ENCODE measurements around the gene RNF212B. TPM values are rescaled to one million over a fixed set of nuclear protein-coding genes. Genes with fewer than 3 reads are reported as not detected.
"Not testable (repeated sequence)": the region's sequence is repeated elsewhere in the genome, so short reads cannot be mapped to it uniquely, and the experiment has no call there.

Gene RNF212B
- total and polyA plus RNA-seq, 10 of the 15 experiments (the other 5 are each of a cell fraction or from before 2014, with no cell fraction given), result not detected

DNA sequence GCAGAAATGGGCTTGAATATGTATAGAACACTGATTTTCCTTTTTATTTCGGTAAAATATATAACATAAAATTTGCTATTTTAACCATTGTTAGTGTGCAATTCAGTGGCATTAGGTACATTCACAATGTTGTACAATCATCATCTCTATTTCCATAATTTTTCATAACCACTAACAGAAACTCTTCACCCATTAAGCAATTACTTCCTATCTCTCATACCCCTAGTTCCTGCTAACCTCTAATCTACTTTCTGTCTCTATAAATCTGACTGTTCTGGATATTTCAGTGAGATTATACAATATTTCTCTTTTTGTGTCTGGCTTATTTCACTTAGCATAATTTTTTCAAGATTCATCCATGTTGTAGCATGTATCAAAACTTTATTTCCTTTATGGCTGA, 8.9 kb upstream of the RNF212B start:
- no peaks in the 10 kb centered on the region for H3K9me3 ChIP-seq (replicated peaks; ENCODE audit: control insufficient read depth, insufficient read depth, low read length)
- ChIA-PET POLR2A (no interaction called here), SMC1A (ENCODE audit: uncharacterized antibody, unreplicated experiment) (no interaction called here), CTCF (no interaction called here), RAD21 (ENCODE audit: unreplicated experiment) (no interaction called here)
- DNase-seq (ENCODE audit: low read depth, low spot score) (no peak), FAIRE-seq (no peak), ATAC-seq (no peak)
- no TSS peak for BruUV-seq (replicated peaks)
- intact Hi-C loops (cut with micrococcal nuclease; ENCODE audit: unreplicated experiment), result no loop called here
- H2AFZ ChIP-seq (ENCODE audit: control insufficient read depth, low read depth, low read length), result no peak overlapping the region
- no peak overlapping the region for H3K4me3 ChIP-seq
- WGBS (ENCODE audit: insufficient coverage, insufficient replicate concordance, low lambda C conversion rate, missing lambda C conversion rate), result 0% methylated on average over 1 of the region's 1 CpG
- in situ Hi-C loops (cut with MboI), result no loop called here
- no peaks in the 10 kb centered on the region for H3K27me3 ChIP-seq (replicated peaks in 1 of 2; ENCODE audit: control insufficient read depth in 2 of 2, insufficient read depth in 2 of 2, low read length in 1 of 2)
- no peaks in the 10 kb centered on the region for H3K36me3 ChIP-seq (ENCODE audit: control insufficient read depth in 2 of 2, insufficient read depth in 2 of 2, low read length in 1 of 2)
- no peak overlapping the region for H3K27ac ChIP-seq (ENCODE audit: control insufficient read depth, insufficient read depth)
- H3K9ac ChIP-seq (ENCODE audit: control insufficient read depth, insufficient read depth, low read length), result no peak overlapping the region
- no peak overlapping the region for H3K4me2 ChIP-seq (ENCODE audit: control insufficient read depth, insufficient read depth)
- TF ChIP-seq RAD51 (IDR thresholded peaks at IDR 0.05), result no peak
- TF ChIP-seq SUZ12 (IDR thresholded peaks at IDR 0.05; ENCODE audit: unreplicated experiment), result no peak
- TF ChIP-seq KDM1A (IDR thresholded peaks at IDR 0.05; ENCODE audit: borderline replicate concordance), result no peak
- TF ChIP-seq SUPT20H (IDR thresholded peaks at IDR 0.05; ENCODE audit: borderline replicate concordance, control insufficient read depth, low read depth, low read length), result no peak
- no peak for TF ChIP-seq FOS (IDR thresholded peaks at IDR 0.05; ENCODE audit: borderline replicate concordance, extremely low read depth, insufficient read length)
- TF ChIP-seq HDAC6 (IDR thresholded peaks at IDR 0.05; ENCODE audit: unreplicated experiment), result no peak
- TF ChIP-seq SREBF1 (IDR thresholded peaks at IDR 0.05; ENCODE audit: low read length), result no peak
- TF ChIP-seq REST (IDR thresholded peaks at IDR 0.05; ENCODE audit: low read depth, low read length), result no peak
- TF ChIP-seq RCOR1 (conservative IDR thresholded peaks at IDR 0.05; ENCODE audit: low read depth, low read length), result no peak
- TF ChIP-seq YBX1 (IDR thresholded peaks at IDR 0.05), result no peak
- no peak for TF ChIP-seq MYB (IDR thresholded peaks at IDR 0.05; ENCODE audit: borderline replicate concordance, low read depth, low read length)
- H3K4me1 ChIP-seq (ENCODE audit: control insufficient read depth, insufficient read depth, low read length), result no peaks in the 10 kb centered on the region
- no peaks in the 10 kb centered on the region for H4K20me1 ChIP-seq (ENCODE audit: control insufficient read depth, insufficient read depth)
- H3K79me2 ChIP-seq (ENCODE audit: control insufficient read depth, insufficient read depth, low read length), result no peaks in the 10 kb centered on the region

GRCh38 chr14:23232241-23232808, 5.4 kb upstream of the RNF212B start:
- ATAC-seq; BruUV-seq (replicated peaks); H3K4me3 ChIP-seq; H3K9me3 ChIP-seq (replicated peaks; ENCODE audit: control insufficient read depth, insufficient read depth, low read length); H3K4me2 ChIP-seq (ENCODE audit: control insufficient read depth, insufficient read depth); in situ Hi-C loops (cut with MboI); H3K79me2 ChIP-seq (ENCODE audit: control insufficient read depth, insufficient read depth, low read length); CTCF ChIA-PET; RAD21 ChIA-PET (ENCODE audit: unreplicated experiment); H3K9ac ChIP-seq (ENCODE audit: control insufficient read depth, insufficient read depth, low read length); intact Hi-C loops (cut with micrococcal nuclease; ENCODE audit: unreplicated experiment); H3K4me1 ChIP-seq (ENCODE audit: control insufficient read depth, insufficient read depth, low read length); H4K20me1 ChIP-seq (ENCODE audit: control insufficient read depth, insufficient read depth); POLR2A ChIA-PET; H3K36me3 ChIP-seq (ENCODE audit: control insufficient read depth in 2 of 2, insufficient read depth in 2 of 2, low read length in 1 of 2); FAIRE-seq; H3K27ac ChIP-seq (ENCODE audit: control insufficient read depth, insufficient read depth); H3K27me3 ChIP-seq (replicated peaks in 1 of 2; ENCODE audit: control insufficient read depth in 2 of 2, insufficient read depth in 2 of 2, low read length in 1 of 2); DNase-seq (ENCODE audit: low read depth, low spot score); H2AFZ ChIP-seq (ENCODE audit: control insufficient read depth, low read depth, low read length); SMC1A ChIA-PET (ENCODE audit: uncharacterized antibody, unreplicated experiment): not testable (repeated sequence)
- 77% methylated on average over 16 of the region's 38 CpGs for WGBS (ENCODE audit: insufficient coverage, insufficient replicate concordance, low lambda C conversion rate, missing lambda C conversion rate)

All from GM12878 (cell line).